CD4-positive, alpha-beta T cell treated with Interleukin-15 for 4 hours (primary cell): ENCODE measurements around the gene PREX1.
"Not testable (repeated sequence)": the region's sequence is repeated elsewhere in the genome, so short reads cannot be mapped to it uniquely, and the experiment has no call there.

Experiments used
- DNase-seq: peaks from one replicate; pipeline ENCODE4 v3.0.0-alpha.2; 2020; ENCODE audit warnings: low spot score

Gene PREX1

DNA sequence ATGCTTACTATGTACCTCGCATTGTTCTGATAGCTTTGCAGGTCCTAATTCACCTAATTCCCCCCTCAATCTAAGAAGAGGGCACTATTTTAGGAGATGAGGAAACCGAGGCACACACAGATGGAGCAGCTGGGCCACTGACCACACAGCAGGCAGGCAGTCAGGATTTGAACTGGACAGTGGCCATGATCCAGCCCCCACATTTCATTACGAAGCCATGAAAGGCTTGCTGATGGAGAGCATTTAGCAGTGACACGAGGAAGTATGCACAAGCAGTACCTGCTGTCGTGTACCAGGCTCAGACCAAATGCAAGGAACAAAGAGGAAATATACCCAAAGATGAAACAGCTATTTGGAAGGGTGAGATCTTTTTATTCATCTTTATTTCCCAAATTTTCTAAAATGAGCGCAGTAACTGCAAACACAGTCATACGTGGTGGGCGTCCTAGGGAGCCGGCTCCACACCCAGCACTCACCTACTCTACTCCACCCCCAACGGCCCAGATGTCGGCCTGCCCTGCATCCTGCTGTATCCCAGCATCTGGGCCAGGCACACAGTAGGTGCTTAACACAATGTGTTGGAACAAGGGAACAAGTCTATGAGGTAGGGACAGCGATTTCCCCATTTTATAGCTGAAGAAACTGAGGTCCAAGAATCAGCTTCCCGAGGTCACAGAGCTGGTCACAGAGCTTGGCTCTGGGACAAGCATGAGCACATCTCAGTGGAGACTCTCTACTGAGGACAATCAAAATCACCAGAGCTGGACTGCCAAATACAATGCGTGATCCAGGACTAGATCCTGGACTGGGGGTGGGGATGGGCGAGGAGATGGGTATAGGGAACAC, 15.0 kb downstream of the PREX1 start:
- no peak for DNase-seq

DNA sequence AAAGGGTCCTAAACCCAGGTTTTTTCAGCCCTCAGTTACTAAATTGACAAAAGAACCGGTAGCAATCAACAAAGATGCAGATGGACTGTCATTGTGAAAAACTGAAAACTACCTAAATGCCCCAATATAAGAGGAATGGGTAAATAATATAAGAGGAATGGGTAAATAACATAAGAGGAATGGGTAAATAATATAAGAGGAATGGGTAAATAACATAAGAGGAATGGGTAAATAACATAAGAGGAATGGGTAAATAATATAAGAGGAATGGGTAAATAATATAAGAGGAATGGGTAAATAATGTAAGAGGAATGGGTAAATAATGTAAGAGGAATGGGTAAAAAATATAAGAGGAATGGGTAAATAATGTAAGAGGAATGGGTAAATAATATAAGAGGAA, 15.7 kb downstream of the PREX1 start:
- DNase-seq: not testable (repeated sequence)

GRCh38 chr20:48809673-48810072, 18.1 kb downstream of the PREX1 start:
- no peak for DNase-seq

GRCh38 chr20:48808382-48809034, 19.3 kb downstream of the PREX1 start:
- no peak for DNase-seq

GRCh38 chr20:48807586-48808381, 20.0 kb downstream of the PREX1 start:
- DNase-seq: no peak

DNA sequence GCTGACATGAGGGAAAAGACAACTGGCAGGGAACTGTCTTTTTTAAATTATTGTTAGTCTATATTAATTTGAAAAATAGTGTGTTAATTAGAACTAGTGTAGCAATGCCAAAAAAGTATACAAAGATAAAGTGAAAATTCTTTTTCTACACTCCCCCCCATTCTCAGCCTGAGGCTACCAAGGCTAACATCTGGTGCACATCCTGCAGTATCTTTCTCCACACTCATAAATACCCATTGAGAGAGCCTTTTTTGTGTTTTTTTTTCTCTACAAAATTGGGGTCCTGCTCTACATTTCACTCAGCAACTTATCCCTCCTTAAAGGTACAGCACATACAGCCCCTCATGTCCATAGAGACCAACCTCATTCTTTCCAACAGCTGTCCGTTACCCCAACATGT, 20.7 kb downstream of the PREX1 start:
- DNase-seq: no peak

- no peak for DNase-seq
Observed at GRCh38 chr20:48805716-48806115, 22.1 kb downstream of the PREX1 start.

DNA sequence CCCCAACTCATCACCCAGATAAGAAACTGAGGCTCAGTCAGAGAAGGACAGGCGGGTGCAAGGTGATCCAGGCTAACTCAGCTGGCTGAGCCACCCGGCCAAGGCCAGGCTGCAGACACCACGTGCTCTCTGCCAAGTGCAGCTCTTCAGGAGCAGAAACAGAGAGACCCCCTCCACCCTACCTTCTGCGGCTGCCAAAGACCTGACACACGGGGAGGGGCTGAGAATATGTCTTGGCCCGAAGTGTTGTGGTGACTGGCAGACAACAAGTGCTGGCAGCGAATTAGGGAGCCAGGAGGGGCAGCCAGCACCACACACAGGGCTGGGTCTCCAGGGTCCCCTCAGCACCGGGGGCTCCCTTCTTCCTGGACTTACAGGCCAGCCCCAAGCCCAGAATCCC, 22.5 kb downstream of the PREX1 start:
- DNase-seq: no peak

GRCh38 chr20:48804300-48804980, 23.4 kb downstream of the PREX1 start:
- no peak for DNase-seq

GRCh38 chr20:48803176-48804053, 24.4 kb downstream of the PREX1 start:
- no peak for DNase-seq

DNA sequence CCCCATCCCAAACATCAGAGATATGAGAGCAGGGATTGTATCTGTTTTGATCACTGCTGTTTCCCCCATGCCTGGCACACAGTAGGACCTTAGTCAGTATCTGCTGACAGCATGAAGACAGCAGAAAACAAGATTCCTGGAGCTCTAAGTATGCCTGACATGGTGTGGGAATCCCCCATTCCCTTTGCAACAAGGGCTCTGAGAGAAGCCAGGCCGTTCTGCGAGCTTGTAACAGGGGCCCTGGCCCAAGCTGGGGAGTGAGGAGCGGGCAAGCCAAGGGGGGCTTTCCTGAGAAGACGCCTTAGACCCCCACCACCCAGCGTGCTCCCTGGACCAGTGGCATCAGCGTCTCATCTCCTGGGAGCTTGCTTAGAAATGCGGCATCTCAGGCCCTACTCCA, 25.2 kb downstream of the PREX1 start:
- DNase-seq: no peak

- no peak for DNase-seq
Observed at GRCh38 chr20:48802216-48802615, 25.6 kb downstream of the PREX1 start.

DNA sequence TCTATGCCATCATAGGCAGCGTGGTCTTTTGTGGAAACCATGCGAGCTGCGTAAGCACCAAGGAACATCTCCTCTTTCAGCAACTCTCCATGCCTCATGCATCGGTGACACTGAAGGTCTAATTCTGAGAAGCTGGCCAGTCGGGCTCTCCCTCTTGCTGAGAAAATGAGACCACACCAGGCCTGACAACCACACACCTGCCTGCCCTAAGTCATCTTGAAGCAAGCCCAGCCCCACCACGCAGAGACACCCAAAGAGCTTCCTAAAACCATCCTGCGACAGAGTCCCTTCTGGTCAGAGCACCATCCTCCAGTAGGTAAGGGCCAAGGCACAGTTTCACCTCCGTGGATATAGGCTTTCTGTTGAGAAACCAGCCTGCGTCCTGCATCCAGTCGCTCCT, 26.6 kb downstream of the PREX1 start:
- no peak for DNase-seq

GRCh38 chr20:48800177-48800576, 27.6 kb downstream of the PREX1 start:
- no peak for DNase-seq

DNA sequence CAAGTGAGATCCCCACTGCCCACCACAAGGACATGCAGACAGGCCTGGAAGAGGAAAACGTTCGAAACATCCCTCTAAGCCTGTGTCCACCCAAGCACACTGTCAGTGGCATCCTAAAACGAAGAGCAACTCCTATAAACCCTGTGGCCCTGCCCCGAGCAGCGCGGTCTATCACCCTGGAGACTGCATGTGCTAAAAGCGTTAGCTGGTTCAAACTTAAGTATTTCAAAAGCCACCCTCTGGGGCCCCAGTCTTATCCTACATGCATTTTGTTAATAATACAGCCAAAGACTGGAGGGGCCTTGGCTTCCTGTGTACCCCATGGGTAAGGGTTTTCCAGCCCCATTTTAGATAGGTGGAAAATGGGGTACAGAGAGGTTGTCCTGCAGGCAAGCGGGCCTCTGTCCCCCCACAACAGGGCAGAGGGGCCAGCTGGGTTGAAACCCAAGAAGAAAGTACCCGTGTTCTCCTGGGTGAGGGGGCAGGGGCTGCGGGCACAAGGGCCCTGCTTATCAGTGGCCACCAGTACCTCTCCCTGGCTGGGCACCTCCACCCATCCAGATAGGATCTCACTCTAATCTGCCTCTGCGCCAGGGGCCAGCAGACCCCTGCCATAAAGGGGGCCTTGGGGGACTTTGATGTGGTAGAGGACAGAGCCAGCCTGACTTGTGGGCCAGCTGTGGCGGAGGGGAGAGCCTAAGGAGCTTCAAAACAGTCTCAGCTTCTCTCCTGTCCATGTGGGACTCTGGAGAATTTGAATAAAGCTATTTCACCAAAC, 28.3 kb downstream of the PREX1 start:
- no peak for DNase-seq

- no peak for DNase-seq
Observed at GRCh38 chr20:48797850-48798747, 29.7 kb downstream of the PREX1 start.

- no peak for DNase-seq
Observed at GRCh38 chr20:48797275-48797825, 30.4 kb downstream of the PREX1 start.

GRCh38 chr20:48795732-48796131, 32.1 kb downstream of the PREX1 start:
- no peak for DNase-seq
